HepG2 (cell line): Measurements from ENCODE around the gene PRICKLE2. TPM values are rescaled to one million over a fixed set of nuclear protein-coding genes. Genes with fewer than 3 reads are reported as not detected.

Experiments
- ATAC-seq: fragments of 200-7000 bp; cut with Tn5 transposase; 3 replicates; pipeline ENCODE4 v1.9.1; 2020; ENCODE audit warnings: mild to moderate bottlenecking, moderate library complexity
- BruUV-seq: library from RNA; stranded (reverse); fragments of 400-500 nt; replicated peaks from 2 replicates; lab custom pipeline; 2021; lab: Mats Ljungman, UMichigan
- CTCF ChIA-PET: fragments of 300-600 bp; formaldehyde crosslinking; extraction: SDS; loops from one replicate; lab custom pipeline; 2021; ENCODE audit warnings: low total read pairs, inconsistent platforms, low intra/inter-chr PET ratio; lab: Yijun Ruan, JAX
- POLR2A ChIA-PET: fragments of 350-600 bp; sonication (Branson Sonifier 250); formaldehyde crosslinking; loops from one replicate; lab custom pipeline; 2020; ENCODE audit warnings: antibody characterized with exemption, inconsistent platforms; lab: Yijun Ruan, JAX
- DNase-seq: peaks from one replicate; pipeline ENCODE4 v3.0.0-alpha.2; 2015; ENCODE audit warnings: low spot score
- FAIRE-seq: peaks from 3 replicates; lab custom pipeline; 2011; peaks lifted over from hg19 to GRCh38; lab: Jason Lieb, UNC
- H2AFZ ChIP-seq: one replicate; pipeline ENCODE4 v1.6.1; 2011; ENCODE audit warnings: low read length, inconsistent platforms
- H3K27ac ChIP-seq: fragments of 300-600 bp; 3 replicates; pipeline ENCODE4 v1.8.0; 2011; ENCODE audit warnings: mixed run types, mild to moderate bottlenecking, mixed read lengths, low read length, inconsistent platforms; ENCODE audit not compliant: insufficient read depth; ENCODE audit errors: extremely low read length
- H3K27me3 ChIP-seq, 2 experiments: fragments of 200-600 bp in 1 of 2; 2 replicates in 1 of 2; 3 replicates in 1 of 2; pipeline versions ENCODE4 v1.6.0 to v1.8.0; 2011; ENCODE audit warnings: low read length in 2 of 2, mild to moderate bottlenecking in 2 of 2, moderate library complexity in 2 of 2, inconsistent platforms in 1 of 2; ENCODE audit not compliant: insufficient read depth in 2 of 2, control insufficient read depth in 1 of 2
- H3K36me3 ChIP-seq, 2 experiments: fragments of 200-600 bp in 1 of 2; replicated peaks in 1 of 2; 2 replicates in 1 of 2; 3 replicates in 1 of 2; pipeline versions ENCODE4 v1.5.1 to v1.8.0; 2011; ENCODE audit warnings: low read length in 2 of 2, inconsistent platforms in 1 of 2; ENCODE audit not compliant: insufficient read depth in 2 of 2, control insufficient read depth in 1 of 2
- H3K4me1 ChIP-seq: 2 replicates; pipeline ENCODE4 v1.5.1; 2012; ENCODE audit warnings: low read length, inconsistent platforms; ENCODE audit not compliant: insufficient read depth
- H3K4me2 ChIP-seq: 2 replicates; pipeline ENCODE4 v1.6.0; 2011; ENCODE audit warnings: low read depth, low read length, inconsistent platforms
- H3K4me3 ChIP-seq, 3 experiments: fragments of 200-600 bp in 1 of 3; sonication (generic), shearing (Covaris generic) in 1 of 3; replicated peaks in 1 of 3; 2 replicates each; pipeline ENCODE4 v1.5.1; 2011 to 2016; ENCODE audit warnings: low read length in 3 of 3, inconsistent platforms in 2 of 3, low read depth in 2 of 3, mild to moderate bottlenecking in 2 of 3, control low read depth in 1 of 3, mixed read lengths in 1 of 3; ENCODE audit not compliant: insufficient read depth in 1 of 3
- H3K79me2 ChIP-seq: one replicate; pipeline ENCODE4 v1.6.1; 2011; ENCODE audit warnings: low read length, inconsistent platforms; ENCODE audit not compliant: insufficient read depth
- H3K9ac ChIP-seq: 2 replicates; pipeline ENCODE4 v1.6.0; 2011; ENCODE audit warnings: mild to moderate bottlenecking, low read depth, low read length, inconsistent platforms; ENCODE audit not compliant: insufficient read depth
- H3K9me3 ChIP-seq: 2 replicates; pipeline ENCODE4 v1.5.1; 2012; ENCODE audit warnings: mild to moderate bottlenecking, low read length
- H4K20me1 ChIP-seq: 2 replicates; pipeline ENCODE4 v1.6.0; 2011; ENCODE audit warnings: inconsistent platforms, mild to moderate bottlenecking, low read length, moderate library complexity; ENCODE audit not compliant: insufficient read depth
- DPF2 ChIP-seq: sonication (generic); formaldehyde crosslinking; IDR thresholded peaks from 2 replicates; pipeline ENCODE4 v1.4.0; 2020; ENCODE audit warnings: mild to moderate bottlenecking, low read depth, missing genetic modification reagents, borderline replicate concordance
- E2F1 ChIP-seq: sonication (generic); formaldehyde crosslinking; IDR thresholded peaks from 2 replicates; pipeline ENCODE4 v1.5.0; 2020; ENCODE audit warnings: missing genetic modification reagents
- HOXA3 ChIP-seq: sonication (generic); formaldehyde crosslinking; IDR thresholded peaks from 2 replicates; pipeline ENCODE4 v1.5.0; 2020; ENCODE audit warnings: missing genetic modification reagents
- ZFP91 ChIP-seq: sonication (generic); formaldehyde crosslinking; IDR thresholded peaks from 2 replicates; pipeline ENCODE4 v1.9.0; 2022; ENCODE audit warnings: missing genetic modification reagents, mild to moderate bottlenecking, borderline replicate concordance
- ZNF572 ChIP-seq: sonication (generic); formaldehyde crosslinking; IDR thresholded peaks from 2 replicates; pipeline ENCODE4 v1.5.1; 2020; ENCODE audit warnings: mild to moderate bottlenecking, missing genetic modification reagents
- ZNF660 ChIP-seq: sonication (generic); formaldehyde crosslinking; IDR thresholded peaks from 2 replicates; pipeline ENCODE4 v1.5.1; 2020; ENCODE audit warnings: mild to moderate bottlenecking, low read depth, missing genetic modification reagents, borderline replicate concordance
- WGBS: methylation state at CpG from one replicate; pipeline ENCODE4 v1.1.6; 2017; ENCODE audit warnings: low lambda C conversion rate; 5-methylcytosine and 5-hydroxymethylcytosine counted together
- in situ Hi-C: cut with HindIII; loops from 2 replicates; pipeline ENCODE4 v1.10.0; 2017; ENCODE audit warnings: low pct_unique_long_range_greater_than_20kb; ENCODE audit not compliant: extremely low pct_ligation_motif_present
- intact Hi-C: fragments of 100-400 bp; cut with micrococcal nuclease; formaldehyde crosslinking; loops from one replicate; pipeline ENCODE4 v1.10.0; 2022; ENCODE audit not compliant: unreplicated experiment
- polyA plus RNA-seq, 8 experiments: library from polyadenylated mRNA; depleted of rRNA in 3 of 8; stranded (reverse) in 7 of 8; unstranded in 1 of 8; fragments of >200 nt; fragmentation: Illumina TruSeq in 4 of 8; extraction: Trizol in 4 of 8; gene quantifications; 2 replicates each; pipeline versions ENCODE4 v1.2.1 to v1.2.3, GENCODE V29; 2011 to 2016; ENCODE audit warnings: low read depth in 4 of 8, missing spikeins in 1 of 8, mixed read lengths in 1 of 8; ENCODE audit not compliant: insufficient read depth in 1 of 8
- total RNA-seq, 5 experiments: library from RNA; depleted of rRNA; stranded (reverse); fragments of >200 nt; fragmentation: Illumina TruSeq; extraction: Trizol; gene quantifications; 2 replicates each; pipeline ENCODE4 v1.2.3, GENCODE V29; 2016; ENCODE audit warnings: low read depth in 1 of 5

Gene PRICKLE2
- total and polyA plus RNA-seq, 2 of the 13 experiments (the other 11 are each of a cell fraction or from before 2014, with no cell fraction given), result 0.01 to 0.07 TPM

- FAIRE-seq, result no peak
- DNase-seq, result no peak
- Histone ChIP-seq H3K9ac (no peak overlapping the region), H2AFZ (no peak overlapping the region), H3K9me3 (no peaks in the 10 kb centered on the region), H3K36me3 (no peaks in the 10 kb centered on the region), H4K20me1 (no peaks in the 10 kb centered on the region), H3K4me3 (no peak overlapping the region), H3K27me3 (no peaks in the 10 kb centered on the region), H3K4me2 (no peak overlapping the region), H3K4me1 (no peaks in the 10 kb centered on the region), H3K79me2 (no peaks in the 10 kb centered on the region), H3K27ac (no peak overlapping the region)
- in situ Hi-C loops, result no loop called here
- BruUV-seq, result no TSS peak
- ATAC-seq, result no peak
- intact Hi-C loops, result no loop called here
- ChIA-PET CTCF (no interaction called here), POLR2A (no interaction called here)
- 1% methylated on average over 2 of the region's 2 CpGs for WGBS
- TF ChIP-seq HOXA3 (no peak), ZFP91 (CRISPR knock-in tag) (no peak), E2F1 (CRISPR knock-in tag) (no peak)
Observed at GRCh38 chr3:64131725-64132469, 93.4 kb downstream of the PRICKLE2 start.

- CTCF ChIA-PET, result no interaction called here
- Histone ChIP-seq H4K20me1 (no peaks in the 10 kb centered on the region), H3K4me3 (no peak overlapping the region), H3K9me3 (no peaks in the 10 kb centered on the region), H3K79me2 (no peaks in the 10 kb centered on the region), H3K27ac (no peak overlapping the region), H3K4me1 (no peaks in the 10 kb centered on the region), H2AFZ (no peak overlapping the region), H3K9ac (no peak overlapping the region), H3K27me3 (no peaks in the 10 kb centered on the region), H3K4me2 (no peak overlapping the region), H3K36me3 (no peaks in the 10 kb centered on the region)
- in situ Hi-C loops (no loop called here), intact Hi-C loops (no loop called here)
- POLR2A ChIA-PET, result no interaction called here
- ATAC-seq (no peak), DNase-seq (no peak), FAIRE-seq (no peak)
- no CpG with 5 or more reads among the region's 1 CpG for WGBS
- no peak for TF ChIP-seq DPF2 (CRISPR knock-in tag)
- no peak for TF ChIP-seq ZNF660 (CRISPR knock-in tag)
- no peak for TF ChIP-seq ZNF572 (CRISPR knock-in tag)
- no TSS peak for BruUV-seq
Observed at GRCh38 chr3:64130436-64130835, 94.8 kb downstream of the PRICKLE2 start.
